Measurements from ENCODE around the gene CCDC85C. TPM values are rescaled to one million over a fixed set of nuclear protein-coding genes. Genes with fewer than 3 reads are reported as not detected.

CCDC85C gene
- polyA plus RNA-seq, 1 of the 3 experiments (the other 2 are of a cell fraction) = 9.6 TPM

DNA sequence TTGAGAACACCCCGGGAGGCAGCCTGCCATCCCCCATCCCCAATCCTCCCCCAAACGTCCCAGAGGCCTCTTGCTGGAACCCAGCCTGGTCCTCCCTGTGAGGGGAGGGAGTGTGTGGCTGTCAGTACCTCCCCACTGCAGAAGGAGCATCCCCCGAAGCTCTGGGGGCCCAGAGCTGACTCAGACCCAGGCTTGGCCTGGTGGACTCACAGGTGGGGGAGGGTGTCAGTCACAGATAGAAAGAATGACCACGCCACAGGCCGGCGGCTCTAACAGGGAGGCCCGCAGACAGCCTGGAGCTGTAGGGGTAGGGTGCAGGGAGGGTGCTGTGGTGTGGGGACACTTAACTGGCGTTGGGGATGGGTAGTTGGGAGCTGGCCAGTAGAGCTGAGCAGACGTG, 46.2 kb upstream of the CCDC85C start:
- Histone ChIP-seq H3K9ac (no peak overlapping the region), H3K9me3 (no peaks in the 10 kb centered on the region), H3K4me3 (ENCODE audit: low read depth in 2 of 2, low read length in 1 of 2) (no peak overlapping the region), H3K27ac (ENCODE audit: low read depth in 2 of 2, low read length in 1 of 2) (no peak overlapping the region), H2AFZ (ENCODE audit: low read depth) (no peak overlapping the region), H3K27me3 (ENCODE audit: insufficient read depth) (no peaks in the 10 kb centered on the region), H3K9me2 (no peaks in the 10 kb centered on the region), H3F3A (replicated peaks; ENCODE audit: insufficient read depth) (peaks cover 5% of the 10 kb centered on the region), H3K36me3 (replicated peaks in 1 of 2; ENCODE audit: control insufficient read depth in 1 of 2, insufficient read depth in 2 of 2, low read length in 1 of 2) (no peaks in the 10 kb centered on the region), H4K20me1 (ENCODE audit: insufficient read depth) (no peaks in the 10 kb centered on the region), H3K4me2 (no peak overlapping the region), H3K4me1 (ENCODE audit: control insufficient read depth in 1 of 2, insufficient read depth in 2 of 2, low read depth in 1 of 2, low read length in 1 of 2) (no peaks in the 10 kb centered on the region; a peak in 1 of 4 replicates), H3K79me2 (ENCODE audit: insufficient read depth) (no peaks in the 10 kb centered on the region)
- no peak for DNase-seq
- 94% methylated on average over 5 of the region's 9 CpGs for WGBS (ENCODE audit: low lambda C conversion rate)
- TF ChIP-seq GABPA (IDR thresholded peaks at IDR 0.05; ENCODE audit: low read depth) (no peak), MXI1 (IDR thresholded peaks at IDR 0.05; ENCODE audit: low read depth, low read length) (no peak), RCOR1 (IDR thresholded peaks at IDR 0.05; ENCODE audit: low read length) (no peak), TEAD4 (IDR thresholded peaks at IDR 0.05; ENCODE audit: borderline replicate concordance, insufficient read depth) (no peak), CHD2 (IDR thresholded peaks at IDR 0.05; ENCODE audit: low read length, partially characterized antibody) (no peak), RAD21 (IDR thresholded peaks at IDR 0.05; ENCODE audit: low read length) (no peak), SMC3 (IDR thresholded peaks at IDR 0.05; ENCODE audit: low read depth, low read length) (no peak), FOSL2 (IDR thresholded peaks at IDR 0.05; ENCODE audit: borderline replicate concordance, low read depth) (no peak), ELF1 (IDR thresholded peaks at IDR 0.05) (no peak), NRF1 (IDR thresholded peaks at IDR 0.05; ENCODE audit: low read depth, low read length) (no peak), FOXM1 (IDR thresholded peaks at IDR 0.05; ENCODE audit: low read depth) (no peak), TCF12 (IDR thresholded peaks at IDR 0.05) (no peak), SIN3A (IDR thresholded peaks at IDR 0.05; ENCODE audit: borderline replicate concordance, low read depth, low read length) (no peak)
- TF ChIP-seq, protein P1, sequence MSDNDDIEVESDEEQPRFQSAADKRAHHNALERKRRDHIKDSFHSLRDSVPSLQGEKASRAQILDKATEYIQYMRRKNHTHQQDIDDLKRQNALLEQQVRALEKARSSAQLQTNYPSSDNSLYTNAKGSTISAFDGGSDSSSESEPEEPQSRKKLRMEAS (IDR thresholded peaks at IDR 0.05; ENCODE audit: low read depth) = no peak
- TF ChIP-seq, protein P2, sequence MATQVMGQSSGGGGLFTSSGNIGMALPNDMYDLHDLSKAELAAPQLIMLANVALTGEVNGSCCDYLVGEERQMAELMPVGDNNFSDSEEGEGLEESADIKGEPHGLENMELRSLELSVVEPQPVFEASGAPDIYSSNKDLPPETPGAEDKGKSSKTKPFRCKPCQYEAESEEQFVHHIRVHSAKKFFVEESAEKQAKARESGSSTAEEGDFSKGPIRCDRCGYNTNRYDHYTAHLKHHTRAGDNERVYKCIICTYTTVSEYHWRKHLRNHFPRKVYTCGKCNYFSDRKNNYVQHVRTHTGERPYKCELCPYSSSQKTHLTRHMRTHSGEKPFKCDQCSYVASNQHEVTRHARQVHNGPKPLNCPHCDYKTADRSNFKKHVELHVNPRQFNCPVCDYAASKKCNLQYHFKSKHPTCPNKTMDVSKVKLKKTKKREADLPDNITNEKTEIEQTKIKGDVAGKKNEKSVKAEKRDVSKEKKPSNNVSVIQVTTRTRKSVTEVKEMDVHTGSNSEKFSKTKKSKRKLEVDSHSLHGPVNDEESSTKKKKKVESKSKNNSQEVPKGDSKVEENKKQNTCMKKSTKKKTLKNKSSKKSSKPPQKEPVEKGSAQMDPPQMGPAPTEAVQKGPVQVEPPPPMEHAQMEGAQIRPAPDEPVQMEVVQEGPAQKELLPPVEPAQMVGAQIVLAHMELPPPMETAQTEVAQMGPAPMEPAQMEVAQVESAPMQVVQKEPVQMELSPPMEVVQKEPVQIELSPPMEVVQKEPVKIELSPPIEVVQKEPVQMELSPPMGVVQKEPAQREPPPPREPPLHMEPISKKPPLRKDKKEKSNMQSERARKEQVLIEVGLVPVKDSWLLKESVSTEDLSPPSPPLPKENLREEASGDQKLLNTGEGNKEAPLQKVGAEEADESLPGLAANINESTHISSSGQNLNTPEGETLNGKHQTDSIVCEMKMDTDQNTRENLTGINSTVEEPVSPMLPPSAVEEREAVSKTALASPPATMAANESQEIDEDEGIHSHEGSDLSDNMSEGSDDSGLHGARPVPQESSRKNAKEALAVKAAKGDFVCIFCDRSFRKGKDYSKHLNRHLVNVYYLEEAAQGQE (IDR thresholded peaks at IDR 0.05; ENCODE audit: low read depth, low read length) = no peak
- TF ChIP-seq, protein P3, sequence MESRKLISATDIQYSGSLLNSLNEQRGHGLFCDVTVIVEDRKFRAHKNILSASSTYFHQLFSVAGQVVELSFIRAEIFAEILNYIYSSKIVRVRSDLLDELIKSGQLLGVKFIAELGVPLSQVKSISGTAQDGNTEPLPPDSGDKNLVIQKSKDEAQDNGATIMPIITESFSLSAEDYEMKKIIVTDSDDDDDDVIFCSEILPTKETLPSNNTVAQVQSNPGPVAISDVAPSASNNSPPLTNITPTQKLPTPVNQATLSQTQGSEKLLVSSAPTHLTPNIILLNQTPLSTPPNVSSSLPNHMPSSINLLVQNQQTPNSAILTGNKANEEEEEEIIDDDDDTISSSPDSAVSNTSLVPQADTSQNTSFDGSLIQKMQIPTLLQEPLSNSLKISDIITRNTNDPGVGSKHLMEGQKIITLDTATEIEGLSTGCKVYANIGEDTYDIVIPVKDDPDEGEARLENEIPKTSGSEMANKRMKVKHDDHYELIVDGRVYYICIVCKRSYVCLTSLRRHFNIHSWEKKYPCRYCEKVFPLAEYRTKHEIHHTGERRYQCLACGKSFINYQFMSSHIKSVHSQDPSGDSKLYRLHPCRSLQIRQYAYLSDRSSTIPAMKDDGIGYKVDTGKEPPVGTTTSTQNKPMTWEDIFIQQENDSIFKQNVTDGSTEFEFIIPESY (IDR thresholded peaks at IDR 0.05; ENCODE audit: borderline replicate concordance, low read depth) = no peak
- ChIA-PET CTCF (interaction anchor here (1.2 kb wide), 1 partner anchor 22 kb away, joined by 3 read pairs; no protein-coding TSS in a partner anchor), POLR2A (no interaction called here)
